Loucy (cell line): ENCODE measurements around the gene CYSLTR2.

Experiments
- H2AFZ ChIP-seq: fragments of 200-600 bp; sonication (generic); 2 replicates; pipeline ENCODE4 v1.6.0; 2016; ENCODE audit warnings: antibody characterized with exemption, mild to moderate bottlenecking, low read length, moderate library complexity
- H3F3A ChIP-seq: fragments of 200-600 bp; 2 replicates; pipeline ENCODE4 v1.6.0; 2016; ENCODE audit warnings: antibody characterized with exemption, low read depth, mild to moderate bottlenecking
- H3K27me3 ChIP-seq: fragments of 200-600 bp; sonication (generic); 2 replicates; pipeline ENCODE4 v1.6.1; 2014; ENCODE audit warnings: low read length, mild to moderate bottlenecking; ENCODE audit not compliant: insufficient read depth, poor library complexity, severe bottlenecking
- H3K36me3 ChIP-seq: fragments of 200-600 bp; sonication (generic); 2 replicates; pipeline ENCODE4 v1.6.1; 2016; ENCODE audit warnings: low read length; ENCODE audit not compliant: insufficient read depth
- H3K4me1 ChIP-seq: fragments of 200-600 bp; sonication (generic); 2 replicates; pipeline ENCODE4 v1.5.1; 2014; ENCODE audit warnings: low read length, mild to moderate bottlenecking; ENCODE audit not compliant: insufficient read depth, poor library complexity, severe bottlenecking
- H3K4me2 ChIP-seq: fragments of 200-600 bp; sonication (generic); 2 replicates; pipeline ENCODE4 v1.6.0; 2014; ENCODE audit warnings: antibody characterized with exemption, low read length, low read depth, mild to moderate bottlenecking; ENCODE audit not compliant: poor library complexity, severe bottlenecking
- H3K4me3 ChIP-seq: fragments of 200-600 bp; sonication (generic); 2 replicates; pipeline ENCODE4 v1.5.1; 2014; ENCODE audit warnings: low read length, mild to moderate bottlenecking, mixed read lengths; ENCODE audit not compliant: poor library complexity, severe bottlenecking
- H3K79me2 ChIP-seq: fragments of 200-600 bp; sonication (generic); 2 replicates; pipeline ENCODE4 v1.6.1; 2014; ENCODE audit warnings: low read length; ENCODE audit not compliant: insufficient read depth
- H3K9ac ChIP-seq: fragments of 200-600 bp; sonication (generic); 2 replicates; pipeline ENCODE4 v1.6.0; 2014; ENCODE audit warnings: mild to moderate bottlenecking, low read depth, low read length, moderate library complexity; ENCODE audit not compliant: poor library complexity, severe bottlenecking
- H3K9me2 ChIP-seq: fragments of 200-600 bp; sonication (generic); replicated peaks from 2 replicates; pipeline ENCODE4 v1.6.1; 2016; ENCODE audit warnings: low read depth, low read length, mixed read lengths
- H3K9me3 ChIP-seq: fragments of 200-600 bp; sonication (generic); 2 replicates; pipeline ENCODE4 v1.6.1; 2014; ENCODE audit warnings: mild to moderate bottlenecking, antibody characterized with exemption, low read length, low read depth; ENCODE audit not compliant: insufficient read depth
- H4K20me1 ChIP-seq: fragments of 200-600 bp; sonication (generic); 2 replicates; pipeline ENCODE4 v1.6.0; 2014; ENCODE audit warnings: antibody characterized with exemption, low read length, mild to moderate bottlenecking; ENCODE audit not compliant: insufficient read depth, poor library complexity, severe bottlenecking
- EZH2phosphoT487 ChIP-seq: fragments of 200-600 bp; IDR thresholded peaks from 2 replicates; pipeline ENCODE4 v1.6.1; 2018; ENCODE audit warnings: antibody characterized with exemption, mild to moderate bottlenecking, moderate library complexity, borderline replicate concordance
- TF ChIP-seq, protein P1 (sequence below): fragments of 200-600 bp; sonication (generic); conservative IDR thresholded peaks from 2 replicates; pipeline ENCODE4 v1.5.1; 2014; ENCODE audit warnings: mild to moderate bottlenecking, antibody characterized with exemption, low read length

Gene CYSLTR2

DNA sequence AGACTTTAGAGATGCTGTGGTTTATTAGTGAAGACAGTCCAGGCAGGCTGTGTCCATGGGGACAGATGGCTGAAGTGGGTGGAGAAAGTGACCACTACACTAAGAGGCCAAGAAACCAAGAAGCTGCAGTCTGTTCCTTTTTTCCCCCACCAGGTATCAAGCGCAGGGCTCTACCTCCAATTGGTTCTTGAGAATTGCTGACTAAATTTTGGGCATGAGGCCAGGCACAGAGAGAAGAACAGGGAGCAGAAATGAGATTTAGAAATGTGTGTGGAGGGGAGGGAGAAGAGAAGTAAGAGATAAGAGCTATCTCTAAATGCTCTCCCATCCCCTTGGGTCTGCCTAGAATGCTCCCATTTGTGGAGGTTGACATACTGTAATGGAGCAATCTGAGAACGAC lies 12.3 kb upstream of the CYSLTR2 start:
- Histone ChIP-seq H3K4me2 (no peak overlapping the region), H3F3A (no peaks in the 10 kb centered on the region), H3K27me3 (no peaks in the 10 kb centered on the region), H3K4me1 (no peaks in the 10 kb centered on the region), H3K9ac (no peak overlapping the region), H3K36me3 (no peaks in the 10 kb centered on the region), H2AFZ (no peak overlapping the region), H3K4me3 (no peak overlapping the region), H3K9me3 (no peaks in the 10 kb centered on the region), H3K79me2 (no peaks in the 10 kb centered on the region), H4K20me1 (no peaks in the 10 kb centered on the region), H3K9me2 (no peaks in the 10 kb centered on the region)
- TF ChIP-seq, protein P1, sequence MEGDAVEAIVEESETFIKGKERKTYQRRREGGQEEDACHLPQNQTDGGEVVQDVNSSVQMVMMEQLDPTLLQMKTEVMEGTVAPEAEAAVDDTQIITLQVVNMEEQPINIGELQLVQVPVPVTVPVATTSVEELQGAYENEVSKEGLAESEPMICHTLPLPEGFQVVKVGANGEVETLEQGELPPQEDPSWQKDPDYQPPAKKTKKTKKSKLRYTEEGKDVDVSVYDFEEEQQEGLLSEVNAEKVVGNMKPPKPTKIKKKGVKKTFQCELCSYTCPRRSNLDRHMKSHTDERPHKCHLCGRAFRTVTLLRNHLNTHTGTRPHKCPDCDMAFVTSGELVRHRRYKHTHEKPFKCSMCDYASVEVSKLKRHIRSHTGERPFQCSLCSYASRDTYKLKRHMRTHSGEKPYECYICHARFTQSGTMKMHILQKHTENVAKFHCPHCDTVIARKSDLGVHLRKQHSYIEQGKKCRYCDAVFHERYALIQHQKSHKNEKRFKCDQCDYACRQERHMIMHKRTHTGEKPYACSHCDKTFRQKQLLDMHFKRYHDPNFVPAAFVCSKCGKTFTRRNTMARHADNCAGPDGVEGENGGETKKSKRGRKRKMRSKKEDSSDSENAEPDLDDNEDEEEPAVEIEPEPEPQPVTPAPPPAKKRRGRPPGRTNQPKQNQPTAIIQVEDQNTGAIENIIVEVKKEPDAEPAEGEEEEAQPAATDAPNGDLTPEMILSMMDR, result no peak
- TF ChIP-seq EZH2phosphoT487, result no peak

DNA sequence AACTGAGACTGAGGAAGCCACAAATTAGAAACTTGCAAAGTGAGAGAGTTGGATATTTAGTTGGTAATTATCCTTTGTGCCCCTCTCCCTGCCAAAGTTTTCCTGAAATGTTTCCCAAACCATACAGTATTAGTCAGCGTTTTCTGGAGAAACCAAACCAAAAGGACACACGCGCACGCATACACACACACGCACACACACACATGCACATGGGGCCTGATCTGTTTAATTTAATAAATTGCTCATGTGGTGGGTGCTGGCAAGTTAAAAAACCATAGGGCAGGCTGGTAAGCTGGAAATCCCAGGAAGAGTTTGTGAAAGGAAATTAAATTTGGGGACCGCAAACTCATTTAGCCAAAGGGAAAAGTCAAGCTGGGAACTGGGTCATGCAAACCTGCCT lies 11.7 kb upstream of the CYSLTR2 start:
- H3K79me2 ChIP-seq, result no peaks in the 10 kb centered on the region
- no peaks in the 10 kb centered on the region for H4K20me1 ChIP-seq
- H3K4me1 ChIP-seq, result no peaks in the 10 kb centered on the region
- no peak overlapping the region for H3K9ac ChIP-seq
- H3K27me3 ChIP-seq, result no peaks in the 10 kb centered on the region
- TF ChIP-seq, protein P1, result no peak
- TF ChIP-seq EZH2phosphoT487, result no peak
- H3K9me3 ChIP-seq, result no peaks in the 10 kb centered on the region
- no peak overlapping the region for H2AFZ ChIP-seq
- H3K9me2 ChIP-seq, result no peaks in the 10 kb centered on the region
- no peak overlapping the region for H3K4me3 ChIP-seq
- no peaks in the 10 kb centered on the region for H3F3A ChIP-seq
- no peak overlapping the region for H3K4me2 ChIP-seq
- H3K36me3 ChIP-seq, result no peaks in the 10 kb centered on the region

DNA sequence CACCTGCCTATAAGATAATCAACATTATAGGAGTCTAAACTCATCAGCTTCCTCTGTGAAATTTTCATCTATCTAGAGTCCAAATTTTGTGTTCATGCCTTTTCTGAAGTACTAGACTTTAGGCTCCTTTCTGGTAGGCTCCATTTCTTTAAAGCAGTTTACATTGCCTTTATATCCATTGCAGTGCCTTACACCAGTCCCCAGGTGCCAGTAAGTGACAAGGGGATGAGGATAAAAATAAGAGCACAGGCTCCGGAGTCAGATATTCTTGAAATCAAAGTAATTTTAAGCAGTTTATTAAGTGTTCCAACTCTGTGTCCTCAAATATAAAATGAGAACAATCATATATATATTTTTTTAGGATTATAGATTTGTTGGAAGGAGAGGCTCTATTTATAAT lies 10.6 kb upstream of the CYSLTR2 start:
- no peaks in the 10 kb centered on the region for H4K20me1 ChIP-seq
- TF ChIP-seq, protein P1, result peak; percentile 37
- no peak for TF ChIP-seq EZH2phosphoT487
- H3K36me3 ChIP-seq, result no peaks in the 10 kb centered on the region
- H3K27me3 ChIP-seq, result no peaks in the 10 kb centered on the region
- no peak overlapping the region for H3K4me3 ChIP-seq
- H3K4me2 ChIP-seq, result no peak overlapping the region
- no peaks in the 10 kb centered on the region for H3K4me1 ChIP-seq
- no peaks in the 10 kb centered on the region for H3K9me2 ChIP-seq
- no peak overlapping the region for H3K9ac ChIP-seq
- H3F3A ChIP-seq, result no peaks in the 10 kb centered on the region
- no peak overlapping the region for H2AFZ ChIP-seq
- no peaks in the 10 kb centered on the region for H3K9me3 ChIP-seq
- H3K79me2 ChIP-seq, result no peaks in the 10 kb centered on the region
